ENCODE data around the gene PTGES3. TPM values are rescaled to one million over a fixed set of nuclear protein-coding genes. Genes with fewer than 3 reads are reported as not detected.
"Not testable (repeated sequence)": the region's sequence is repeated elsewhere in the genome, so short reads cannot be mapped to it uniquely, and the experiment has no call there.

PTGES3 gene
- total RNA-seq, 1 experiment from 2014 or later, result 52.8 TPM

DNA sequence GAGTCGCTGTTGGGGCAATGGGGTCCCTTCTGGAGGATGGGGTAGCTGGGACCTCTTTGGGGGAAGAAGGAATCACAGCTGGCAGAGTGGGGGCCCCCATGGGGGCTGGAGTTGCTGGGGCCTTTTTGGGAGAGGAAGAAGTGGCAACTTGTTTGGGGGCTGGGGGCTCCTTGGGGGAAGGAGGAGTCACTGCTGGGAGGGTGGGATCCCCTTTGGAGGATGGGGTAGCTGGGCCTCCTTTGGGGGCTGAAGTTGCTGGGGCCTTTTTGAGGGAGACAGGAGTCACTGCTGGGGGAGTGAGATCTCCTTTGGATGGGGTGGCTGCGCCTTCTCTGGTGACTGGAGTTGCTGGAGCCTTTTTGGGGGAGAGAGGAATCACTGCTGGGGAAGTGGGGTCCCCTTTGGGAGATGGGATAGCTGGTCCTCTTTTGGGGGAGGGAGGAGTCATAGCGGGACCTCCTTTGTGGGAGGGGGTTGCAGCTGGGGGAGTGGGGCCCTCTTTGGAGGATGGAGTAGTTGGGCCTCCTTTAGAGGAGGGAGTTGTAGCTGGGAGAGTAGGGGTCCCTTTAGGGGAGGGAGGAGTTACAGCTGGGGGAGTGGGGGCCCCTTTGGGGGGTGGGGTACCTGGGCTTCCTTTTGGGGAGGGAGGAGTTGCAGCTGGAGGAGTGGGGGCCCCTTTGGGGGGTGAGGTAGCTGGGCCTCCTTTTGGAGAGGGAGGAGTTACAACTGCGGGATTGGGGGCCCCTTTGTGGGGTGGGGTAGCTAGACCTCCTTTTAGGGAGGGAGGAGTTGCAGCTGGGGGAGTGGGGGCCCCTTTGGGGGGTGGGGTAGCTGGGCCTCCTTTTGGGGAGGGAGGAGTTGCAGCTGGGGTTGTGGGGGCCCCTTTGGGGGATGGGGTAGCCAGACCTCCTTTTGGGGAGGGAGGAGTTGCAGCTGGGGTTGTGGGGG is 29.1 kb upstream of the PTGES3 start:
- H3K36me3 ChIP-seq, result peaks cover 84% of the 10 kb centered on the region
- H3K9me3 ChIP-seq, result no peaks in the 10 kb centered on the region
- H3K27me3 ChIP-seq, result no peaks in the 10 kb centered on the region
- no peak overlapping the region for H3K4me3 ChIP-seq
- DNase-seq, result no peak

GRCh38 chr12:56716458-56716857 is 28.4 kb upstream of the PTGES3 start:
- no peak for DNase-seq
- Histone ChIP-seq H3K4me3 (no peak overlapping the region), H3K27me3 (no peaks in the 10 kb centered on the region), H3K9me3 (no peaks in the 10 kb centered on the region), H3K36me3 (peaks cover 81% of the 10 kb centered on the region)

DNA sequence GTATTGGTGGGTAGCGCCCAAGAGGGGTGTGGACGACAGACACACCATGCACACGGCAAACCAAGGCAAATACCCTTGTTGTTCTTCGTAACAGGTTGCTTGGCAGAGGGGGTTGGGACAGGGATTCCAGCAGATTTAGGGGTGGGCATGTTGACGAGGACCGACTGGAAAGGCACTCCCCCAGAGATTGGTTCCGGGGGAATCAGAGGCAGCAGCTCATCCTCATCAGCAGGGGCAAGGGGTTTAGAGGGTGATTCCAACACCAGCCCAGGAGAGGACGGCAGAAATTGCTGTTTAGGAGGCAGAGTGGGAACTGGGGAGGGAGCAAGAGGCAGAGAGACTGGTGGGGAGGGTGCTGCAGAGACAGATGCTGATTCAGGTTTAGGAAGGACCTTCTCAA is 27.7 kb upstream of the PTGES3 start:
- no peak overlapping the region for H3K4me3 ChIP-seq
- no peak for DNase-seq
- H3K9me3 ChIP-seq, result no peaks in the 10 kb centered on the region
- no peaks in the 10 kb centered on the region for H3K27me3 ChIP-seq
- H3K36me3 ChIP-seq, result peaks cover 79% of the 10 kb centered on the region

GRCh38 chr12:56714431-56714929 is 26.4 kb upstream of the PTGES3 start:
- DNase-seq, result no peak
- H3K36me3 ChIP-seq, result peaks cover 66% of the 10 kb centered on the region

GRCh38 chr12:56713345-56713744 is 25.3 kb upstream of the PTGES3 start:
- H3K9me3 ChIP-seq, result no peaks in the 10 kb centered on the region
- peaks cover 57% of the 10 kb centered on the region for H3K36me3 ChIP-seq

More at GRCh38 chr12:56714431-56714929, 26.4 kb upstream of the PTGES3 start:
- no peaks in the 10 kb centered on the region for H3K27me3 ChIP-seq
- H3K4me3 ChIP-seq, result no peak overlapping the region
- H3K9me3 ChIP-seq, result no peaks in the 10 kb centered on the region

GRCh38 chr12:56709759-56710376 is 21.8 kb upstream of the PTGES3 start:
- no peak for DNase-seq
- Histone ChIP-seq H3K27me3 (no peaks in the 10 kb centered on the region), H3K9me3 (no peaks in the 10 kb centered on the region), H3K36me3 (peaks cover 36% of the 10 kb centered on the region), H3K4me3 (no peak overlapping the region)

More at GRCh38 chr12:56713345-56713744, 25.3 kb upstream of the PTGES3 start:
- H3K27me3 ChIP-seq, result no peaks in the 10 kb centered on the region
- H3K4me3 ChIP-seq, result no peak overlapping the region
- DNase-seq, result no peak

- DNase-seq, H3K27me3 ChIP-seq, H3K4me3 ChIP-seq, H3K9me3 ChIP-seq, H3K36me3 ChIP-seq: not testable (repeated sequence)
Measured at GRCh38 chr12:56704522-56704921, 16.4 kb upstream of the PTGES3 start.

- Histone ChIP-seq H3K36me3 (no peaks in the 10 kb centered on the region), H3K4me3 (no peak overlapping the region), H3K9me3 (no peaks in the 10 kb centered on the region), H3K27me3 (no peaks in the 10 kb centered on the region)
- DNase-seq, result no peak
Measured at GRCh38 chr12:56699020-56699661, 11.1 kb upstream of the PTGES3 start.

DNA sequence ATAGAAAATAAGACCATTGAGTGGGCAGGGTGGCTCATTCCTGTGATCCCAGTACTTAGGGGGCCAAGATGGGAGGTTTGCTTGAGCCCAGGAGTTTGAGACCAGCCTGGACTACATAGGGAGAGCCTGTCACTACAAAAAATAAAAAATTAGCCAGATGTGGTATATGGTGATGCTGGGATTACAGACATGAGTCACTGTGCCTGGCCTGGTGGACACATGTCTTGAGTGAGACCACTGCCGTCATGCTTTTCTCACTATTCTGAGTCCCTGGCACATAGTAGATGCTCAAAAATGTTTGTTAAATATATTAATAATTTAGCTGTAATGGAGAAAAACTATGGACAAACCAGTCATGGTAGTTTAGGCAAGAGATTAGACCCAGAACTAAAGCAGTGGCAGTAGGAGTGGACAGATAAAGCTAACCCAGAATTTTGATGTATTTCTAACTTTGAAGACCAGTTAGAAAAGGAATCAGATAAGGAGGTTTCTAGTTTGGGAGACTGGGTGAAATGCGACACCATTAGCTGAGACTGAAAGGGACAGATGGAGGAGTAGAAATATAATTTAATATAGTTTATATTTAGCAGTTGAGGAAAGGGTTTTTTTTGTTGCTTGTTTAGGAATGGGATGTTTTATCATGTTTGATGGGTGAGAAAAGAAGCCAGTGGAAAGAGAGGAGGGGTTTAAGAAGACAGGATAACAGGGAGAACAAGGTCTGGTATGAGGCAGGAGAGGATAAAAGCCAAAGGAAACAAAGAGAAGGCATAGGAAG is 7.4 kb upstream of the PTGES3 start:
- no peak for DNase-seq
- Histone ChIP-seq H3K9me3 (no peaks in the 10 kb centered on the region), H3K36me3 (no peaks in the 10 kb centered on the region)

DNA sequence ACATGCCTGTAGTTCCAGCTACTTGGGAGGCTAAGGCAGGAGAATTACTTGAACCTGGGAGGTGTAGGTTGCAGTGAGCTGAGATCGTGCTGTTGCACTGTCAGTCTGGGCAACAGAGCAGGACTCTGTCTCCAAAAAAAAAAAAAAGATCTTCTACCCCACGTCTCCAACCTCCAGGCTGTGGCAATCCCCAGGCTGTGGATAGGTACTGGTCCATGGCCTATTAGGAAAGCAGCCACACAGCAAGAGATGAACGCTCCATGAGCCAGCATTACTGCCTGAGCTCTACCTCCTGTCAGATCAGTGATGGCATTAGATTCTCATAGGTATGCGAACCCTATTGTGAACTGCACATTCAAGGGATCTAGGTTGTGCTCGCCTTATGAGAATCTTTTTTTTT is 6.1 kb upstream of the PTGES3 start:
- no peaks in the 10 kb centered on the region for H3K36me3 ChIP-seq
- no peaks in the 10 kb centered on the region for H3K27me3 ChIP-seq
- no peak overlapping the region for H3K4me3 ChIP-seq
- H3K9me3 ChIP-seq, result no peaks in the 10 kb centered on the region
- no peak for DNase-seq

More for the DNA sequence above, 7.4 kb upstream of the PTGES3 start:
- Histone ChIP-seq H3K27me3 (no peaks in the 10 kb centered on the region), H3K4me3 (no peak overlapping the region)

DNA sequence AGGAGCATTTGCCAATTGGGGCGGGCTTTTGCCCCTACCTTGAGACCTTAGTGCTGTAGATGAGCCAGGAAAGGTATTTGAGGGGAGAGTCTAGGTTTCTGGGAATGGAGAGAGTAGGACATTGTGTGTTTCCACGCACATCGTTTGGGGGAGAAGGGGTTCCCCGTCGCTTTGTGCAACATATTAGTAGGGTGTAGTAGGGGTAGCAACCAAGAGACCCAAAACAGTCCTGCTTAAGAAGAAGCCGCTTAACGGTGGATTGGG is 694 bp upstream of the PTGES3 start:
- Histone ChIP-seq H3K27me3 (no peaks in the 10 kb centered on the region), H3K9me3 (no peaks in the 10 kb centered on the region)
- no peak for DNase-seq

GRCh38 chr12:56687223-56688128 is 608 bp downstream of the PTGES3 start:
- DNase-seq, result peak; percentile 40

More for the DNA sequence above, 694 bp upstream of the PTGES3 start:
- H3K4me3 ChIP-seq, result peak overlapping the region; percentile 96
- peaks cover 35% of the 10 kb centered on the region for H3K36me3 ChIP-seq

GRCh38 chr12:56684745-56685359 is 3.2 kb downstream of the PTGES3 start:
- no peak for DNase-seq
- Histone ChIP-seq H3K9me3 (no peaks in the 10 kb centered on the region), H3K4me3 (peak overlapping the region; percentile 96), H3K36me3 (peaks cover 60% of the 10 kb centered on the region), H3K27me3 (no peaks in the 10 kb centered on the region)

More at GRCh38 chr12:56687223-56688128, 608 bp downstream of the PTGES3 start:
- peak overlapping the region; percentile 96 for H3K4me3 ChIP-seq
- no peaks in the 10 kb centered on the region for H3K27me3 ChIP-seq
- H3K36me3 ChIP-seq, result peaks cover 41% of the 10 kb centered on the region
- no peaks in the 10 kb centered on the region for H3K9me3 ChIP-seq

DNA sequence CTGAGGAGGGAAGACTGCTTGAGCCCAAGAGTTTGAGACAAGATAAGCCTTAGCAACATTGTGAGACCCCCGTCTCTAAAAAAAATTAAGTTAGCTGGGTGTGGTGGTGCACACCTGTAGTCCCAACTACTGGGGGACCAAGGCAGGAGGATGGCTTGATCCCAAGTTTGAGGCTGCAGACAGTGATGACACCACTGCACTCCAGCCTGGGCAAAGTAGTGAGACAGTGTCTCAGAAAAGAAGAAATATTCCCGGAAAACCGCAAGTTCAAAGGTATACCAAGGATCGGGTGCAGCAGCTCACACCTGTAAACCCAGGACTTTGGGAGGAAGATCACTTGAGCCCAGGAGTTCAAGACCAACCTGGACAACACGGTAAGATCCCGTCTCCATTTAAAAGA is 5.8 kb downstream of the PTGES3 start:
- no peaks in the 10 kb centered on the region for H3K9me3 ChIP-seq
- H3K36me3 ChIP-seq, result peaks cover 78% of the 10 kb centered on the region
- DNase-seq, result no peak
- no peak overlapping the region for H3K4me3 ChIP-seq
- H3K27me3 ChIP-seq, result no peaks in the 10 kb centered on the region

DNA sequence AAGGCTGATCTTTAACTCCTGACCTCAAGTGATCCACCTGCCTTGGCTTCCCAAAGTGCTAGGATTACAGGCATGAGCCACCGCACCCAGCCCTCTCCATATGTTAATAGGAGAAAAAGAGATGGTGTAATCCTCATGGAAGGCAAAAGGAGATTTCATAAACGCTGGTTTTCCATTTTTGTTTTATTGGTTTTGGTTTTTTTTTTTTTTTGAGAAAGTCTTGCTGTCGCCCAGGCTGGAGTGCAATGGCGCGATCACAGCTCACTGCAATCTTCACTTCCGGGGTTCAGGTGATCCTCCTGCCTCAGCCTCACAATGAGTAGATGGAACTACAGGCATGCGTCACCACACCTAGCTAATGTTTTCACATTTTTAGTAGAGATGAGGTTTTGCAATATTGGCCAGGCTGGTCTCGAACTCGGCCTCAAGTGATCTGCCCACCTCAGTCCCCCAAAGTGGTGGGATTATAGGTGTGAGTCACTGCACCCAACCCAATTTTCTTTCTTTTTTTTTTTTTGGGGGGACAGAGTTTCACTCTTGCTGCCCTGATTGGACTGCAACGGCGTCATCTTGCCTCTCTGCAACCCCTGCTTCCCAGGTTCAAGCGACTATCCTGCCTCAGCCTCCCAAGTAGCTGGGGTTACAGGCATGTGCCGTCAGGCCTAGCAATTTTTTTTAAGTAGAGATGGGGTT is 8.1 kb downstream of the PTGES3 start:
- no peak for DNase-seq
- H3K36me3 ChIP-seq, result peaks cover 67% of the 10 kb centered on the region
- H3K27me3 ChIP-seq, result no peaks in the 10 kb centered on the region
- no peak overlapping the region for H3K4me3 ChIP-seq
- H3K9me3 ChIP-seq, result no peaks in the 10 kb centered on the region
